Right lobe of liver (tissue), 4 donors: ENCODE data around the gene SLC8A1.

Experiments
- POLR2A ChIP-seq: fragments of 450-650 bp; IDR thresholded peaks from one replicate; pipeline ENCODE4 v1.6.1; 2017; ENCODE audit warnings: antibody characterized with exemption, mild to moderate bottlenecking
- TF ChIP-seq, protein P1 (sequence below), 4 donors: fragments of 200-600 bp in 3 of 4; fragments of 450-650 bp in 1 of 4; IDR thresholded peaks; one replicate each; pipeline versions ENCODE4 v1.5.1 to v1.8.0; 2016 to 2022; ENCODE audit warnings: antibody characterized with exemption in 4 of 4, mild to moderate bottlenecking in 2 of 4
- donor health status: DM: no; HTN: no; CAD: no.
- donor health status: DM: no; HTN: no; CAD: no.
- donor health status: DM: no; HTN: yes; CAD: no.

DNA sequence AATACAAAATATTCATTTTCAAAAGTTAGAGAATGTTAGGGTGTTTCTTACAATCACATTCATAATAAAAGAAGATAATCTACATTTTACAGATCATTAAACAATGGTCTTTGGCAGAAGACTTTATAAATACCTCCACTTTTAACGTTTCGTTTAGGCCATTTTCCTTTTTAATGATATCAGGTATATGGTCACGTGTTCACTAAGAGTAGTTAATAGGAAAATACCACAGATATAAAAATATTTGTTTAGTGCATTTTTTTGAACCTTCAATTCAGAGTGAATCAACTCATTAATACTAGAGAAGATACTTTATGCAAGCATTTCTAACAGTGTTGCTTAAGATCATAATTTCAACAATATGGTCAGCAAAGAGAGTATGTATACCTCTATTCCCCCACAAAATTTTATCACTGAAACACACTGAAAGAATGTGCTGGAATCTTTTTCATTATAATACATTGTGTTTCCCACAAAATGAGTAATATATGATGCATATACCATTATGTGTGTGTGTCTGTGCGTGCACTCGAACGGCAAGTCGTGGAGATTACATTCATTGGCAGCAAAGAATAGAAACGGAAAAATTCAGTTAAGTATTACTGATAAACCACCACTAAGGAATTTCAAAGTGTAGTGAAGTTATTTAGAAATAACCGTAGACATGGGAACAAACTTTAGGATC, 353.0 kb downstream of the SLC8A1 start:
- TF ChIP-seq, protein P1, sequence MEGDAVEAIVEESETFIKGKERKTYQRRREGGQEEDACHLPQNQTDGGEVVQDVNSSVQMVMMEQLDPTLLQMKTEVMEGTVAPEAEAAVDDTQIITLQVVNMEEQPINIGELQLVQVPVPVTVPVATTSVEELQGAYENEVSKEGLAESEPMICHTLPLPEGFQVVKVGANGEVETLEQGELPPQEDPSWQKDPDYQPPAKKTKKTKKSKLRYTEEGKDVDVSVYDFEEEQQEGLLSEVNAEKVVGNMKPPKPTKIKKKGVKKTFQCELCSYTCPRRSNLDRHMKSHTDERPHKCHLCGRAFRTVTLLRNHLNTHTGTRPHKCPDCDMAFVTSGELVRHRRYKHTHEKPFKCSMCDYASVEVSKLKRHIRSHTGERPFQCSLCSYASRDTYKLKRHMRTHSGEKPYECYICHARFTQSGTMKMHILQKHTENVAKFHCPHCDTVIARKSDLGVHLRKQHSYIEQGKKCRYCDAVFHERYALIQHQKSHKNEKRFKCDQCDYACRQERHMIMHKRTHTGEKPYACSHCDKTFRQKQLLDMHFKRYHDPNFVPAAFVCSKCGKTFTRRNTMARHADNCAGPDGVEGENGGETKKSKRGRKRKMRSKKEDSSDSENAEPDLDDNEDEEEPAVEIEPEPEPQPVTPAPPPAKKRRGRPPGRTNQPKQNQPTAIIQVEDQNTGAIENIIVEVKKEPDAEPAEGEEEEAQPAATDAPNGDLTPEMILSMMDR (IDR thresholded peaks at IDR 0.05), result no peak
- no peak for TF ChIP-seq POLR2A
